GM12874 (cell line): Measurements from ENCODE around the gene TLE1.

ENCODE experiments used
- CTCF ChIP-seq: IDR thresholded peaks from 2 replicates; pipeline ENCODE4 v1.5.1; 2011; ENCODE audit warnings: low read depth, mild to moderate bottlenecking, control low read depth, low read length, moderate library complexity; ENCODE audit not compliant: insufficient read depth

The TLE1 gene

GRCh38 chr9:81584099-81584498, 105.2 kb downstream of the TLE1 start:
- TF ChIP-seq CTCF, result no peak

- TF ChIP-seq CTCF, result no peak
Observed at GRCh38 chr9:81581986-81582385, 107.4 kb downstream of the TLE1 start.

GRCh38 chr9:81579381-81579780, 110.0 kb downstream of the TLE1 start:
- no peak for TF ChIP-seq CTCF

- TF ChIP-seq CTCF, result no peak
Observed at GRCh38 chr9:81578606-81579005, 110.7 kb downstream of the TLE1 start.

GRCh38 chr9:81575956-81576355, 113.4 kb downstream of the TLE1 start:
- TF ChIP-seq CTCF, result no peak

GRCh38 chr9:81574405-81574804, 114.9 kb downstream of the TLE1 start:
- TF ChIP-seq CTCF, result no peak

GRCh38 chr9:81573415-81574321, 115.7 kb downstream of the TLE1 start:
- no peak for TF ChIP-seq CTCF
